NCI-H2107 (cell line): ENCODE data around the gene CTSE.

Experiments
- DNase-seq: peaks from one replicate; lab custom pipeline; 2025; lab: John Stamatoyannopoulos, UW

The CTSE gene

GRCh38 chr1:205971082-205971481 lies 52.6 kb downstream of the CTSE start:
- peak; percentile 25 for DNase-seq

GRCh38 chr1:205970486-205970885 lies 53.2 kb downstream of the CTSE start:
- no peak for DNase-seq

GRCh38 chr1:205969229-205969628 lies 54.5 kb downstream of the CTSE start:
- DNase-seq, result no peak

- DNase-seq, result no peak
Measured at GRCh38 chr1:205967554-205968335, 56.0 kb downstream of the CTSE start.

GRCh38 chr1:205965036-205965884 lies 58.4 kb downstream of the CTSE start:
- peak; percentile 99 for DNase-seq

- DNase-seq, result no peak
Measured at GRCh38 chr1:205963352-205964155, 60.1 kb downstream of the CTSE start.

- DNase-seq, result peak; percentile 24
Measured at GRCh38 chr1:205962821-205963221, 60.9 kb downstream of the CTSE start.

GRCh38 chr1:205961991-205962820 lies 61.5 kb downstream of the CTSE start:
- DNase-seq, result peak; percentile 62

GRCh38 chr1:205961405-205961804 lies 62.3 kb downstream of the CTSE start:
- DNase-seq, result no peak

- no peak for DNase-seq
Measured at GRCh38 chr1:205959789-205960188, 63.9 kb downstream of the CTSE start.
